A673 (cell line): Measurements from ENCODE around the gene LANCL1.

Experiments
- CTCF ChIP-seq: fragments of 300-800, 200-600 bp; sonication (generic); conservative IDR thresholded peaks from 2 replicates; pipeline ENCODE4 v1.5.1; 2017; ENCODE audit warnings: low read depth, mild to moderate bottlenecking, antibody characterized with exemption, low read length, moderate library complexity, mixed read lengths
- EZH2 ChIP-seq: fragments of 200-600 bp; sonication (generic); IDR thresholded peaks from 2 replicates; pipeline ENCODE4 v1.6.1; 2017; ENCODE audit warnings: borderline replicate concordance, low read depth, mild to moderate bottlenecking, mixed read lengths, antibody characterized with exemption, low read length; ENCODE audit not compliant: poor library complexity, severe bottlenecking

GRCh38 chr2:210478661-210479060 lies 2.1 kb upstream of the LANCL1 start:
- TF ChIP-seq CTCF, result no peak
- TF ChIP-seq EZH2, result no peak
